T-helper 9 cell (primary cell): ENCODE data around the gene SPTA1.

ENCODE experiments used
- DNase-seq: peaks from one replicate; pipeline ENCODE4 v3.0.0-alpha.2; 2020

SPTA1 gene

GRCh38 chr1:158681606-158682005 lies 4.9 kb downstream of the SPTA1 start:
- DNase-seq = no peak

- no peak for DNase-seq
These were observed 7.2 kb downstream of the SPTA1 start for GRCh38 chr1:158679289-158679688.

GRCh38 chr1:158675563-158676323 lies 10.8 kb downstream of the SPTA1 start:
- DNase-seq = no peak

- no peak for DNase-seq
These were observed 12.2 kb downstream of the SPTA1 start for GRCh38 chr1:158674302-158674701.

- DNase-seq = no peak
These were observed 20.5 kb downstream of the SPTA1 start for GRCh38 chr1:158666037-158666436.

GRCh38 chr1:158654571-158654970 lies 31.9 kb downstream of the SPTA1 start:
- no peak for DNase-seq

GRCh38 chr1:158654086-158654485 lies 32.4 kb downstream of the SPTA1 start:
- no peak for DNase-seq

GRCh38 chr1:158652721-158653334 lies 33.7 kb downstream of the SPTA1 start:
- no peak for DNase-seq

GRCh38 chr1:158649052-158649451 lies 37.5 kb downstream of the SPTA1 start:
- no peak for DNase-seq

GRCh38 chr1:158646465-158646864 lies 40.0 kb downstream of the SPTA1 start:
- no peak for DNase-seq

- no peak for DNase-seq
These were observed 42.1 kb downstream of the SPTA1 start for GRCh38 chr1:158644449-158644848.

- DNase-seq = no peak
These were observed 47.6 kb downstream of the SPTA1 start for GRCh38 chr1:158638904-158639303.

GRCh38 chr1:158638146-158638545 lies 48.4 kb downstream of the SPTA1 start:
- DNase-seq = no peak

- DNase-seq = no peak
These were observed 72.8 kb downstream of the SPTA1 start for GRCh38 chr1:158613764-158614163.

- DNase-seq = no peak
These were observed 74.6 kb downstream of the SPTA1 start for GRCh38 chr1:158611916-158612315.

GRCh38 chr1:158607296-158607695 lies 79.2 kb downstream of the SPTA1 start:
- no peak for DNase-seq

- DNase-seq = no peak
These were observed 81.5 kb downstream of the SPTA1 start, which contains the start of gene OR10Z1 for GRCh38 chr1:158604968-158605367. TSS of gene OR10Z1 (plus strand) at chr1:158605268. CDS start at chr1:158606439, 1,171 bp downstream.

GRCh38 chr1:158600735-158601134 lies 85.8 kb downstream of the SPTA1 start:
- DNase-seq = no peak

- no peak for DNase-seq
These were observed 99.6 kb downstream of the SPTA1 start for GRCh38 chr1:158586942-158587341.

GRCh38 chr1:158583962-158584361 lies 102.6 kb downstream of the SPTA1 start:
- DNase-seq = no peak

GRCh38 chr1:158579733-158580132 lies 106.8 kb downstream of the SPTA1 start, which contains the start of gene OR10X1:
TSS of gene OR10X1 (minus strand) at chr1:158579899. CDS start at chr1:158579899, 0 bp downstream.
- no peak for DNase-seq

- DNase-seq = no peak
These were observed 109.0 kb downstream of the SPTA1 start for GRCh38 chr1:158577561-158577960.

GRCh38 chr1:158572226-158572625 lies 114.3 kb downstream of the SPTA1 start:
- no peak for DNase-seq

GRCh38 chr1:158570480-158570879 lies 116.0 kb downstream of the SPTA1 start, which contains the start of gene OR6P1:
TSS of gene OR6P1 (minus strand) at chr1:158570580. CDS start at chr1:158563604, 6,976 bp downstream.
- DNase-seq = no peak
